RWPE1 (cell line): ENCODE results near the gene PLXNA3.

Experiments
- CTCF ChIA-PET: fragments of 350-600 bp; sonication (Branson Sonifier 250); formaldehyde crosslinking; extraction: SDS; loops from one replicate; lab custom pipeline; 2021; lab: Yijun Ruan, JAX
- POLR2A ChIA-PET: fragments of 400-600 bp; formaldehyde crosslinking; extraction: SDS; loops from one replicate; lab custom pipeline; 2020; ENCODE audit warnings: antibody characterized with exemption; ENCODE audit not compliant: low non-redundant PET; lab: Yijun Ruan, JAX
- DNase-seq: peaks from one replicate; pipeline ENCODE4 v3.0.0; 2012; ENCODE audit warnings: low spot score
- H3K27ac ChIP-seq: fragments of 450-650 bp; 2 replicates; pipeline ENCODE4 v1.5.1; 2017
- CTCF ChIP-seq: fragments of 450-650 bp; conservative IDR thresholded peaks from 2 replicates; pipeline ENCODE4 v1.5.1; 2017; ENCODE audit warnings: low read depth, mild to moderate bottlenecking

The PLXNA3 gene

GRCh38 chrX:154432210-154432609 is 25.9 kb upstream of the PLXNA3 start:
- no peak for DNase-seq
- TF ChIP-seq CTCF: no peak
- ChIA-PET CTCF (no interaction called here), POLR2A (no interaction called here)
- H3K27ac ChIP-seq: peak overlapping the region; percentile 10; the same call in 1 of the 2 replicates

GRCh38 chrX:154433605-154434004 is 24.5 kb upstream of the PLXNA3 start:
- CTCF ChIA-PET: no interaction called here
- POLR2A ChIA-PET: no interaction called here
- TF ChIP-seq CTCF: no peak
- H3K27ac ChIP-seq: peak overlapping the region; percentile 12; the same call in 1 of the 2 replicates
- DNase-seq: no peak

GRCh38 chrX:154434394-154435168 is 23.5 kb upstream of the PLXNA3 start:
- DNase-seq: no peak
- CTCF ChIA-PET: no interaction called here
- POLR2A ChIA-PET: no interaction called here
- no peak overlapping the region; the same call in 1 of the 2 replicates for H3K27ac ChIP-seq
- no peak for TF ChIP-seq CTCF

GRCh38 chrX:154435171-154435733 is 22.8 kb upstream of the PLXNA3 start:
- peak overlapping the region; percentile 83 for H3K27ac ChIP-seq
- POLR2A ChIA-PET: interaction anchor here (0.5 kb wide), 1 partner anchor 51 kb away, joined by 5 read pairs; no protein-coding TSS in a partner anchor
- CTCF ChIA-PET: interaction anchor here (0.6 kb wide), 1 partner anchor 15 kb away, joined by 3 read pairs; no protein-coding TSS in a partner anchor
- no peak for TF ChIP-seq CTCF
- DNase-seq: no peak

- CTCF ChIA-PET: no interaction called here
- TF ChIP-seq CTCF: no peak
- DNase-seq: peak; percentile 44
- POLR2A ChIA-PET: no interaction called here
- peak overlapping the region; percentile 83 for H3K27ac ChIP-seq
Observed at GRCh38 chrX:154436374-154436982, 21.6 kb upstream of the PLXNA3 start.

- ChIA-PET CTCF (no interaction called here), POLR2A (no interaction called here)
- H3K27ac ChIP-seq: peak within 1 kb of the TSS; percentile 83
- no peak for TF ChIP-seq CTCF
- no peak for DNase-seq
Observed at GRCh38 chrX:154436983-154437752, 20.9 kb upstream of the PLXNA3 start, which contains the start of gene GDI1. Gene GDI1, plus strand, starts transcription at chrX:154437154. Its CDS starts 101 bp downstream, at chrX:154437255.
